Measurements from ENCODE around the gene THSD4.

The THSD4 gene

DNA sequence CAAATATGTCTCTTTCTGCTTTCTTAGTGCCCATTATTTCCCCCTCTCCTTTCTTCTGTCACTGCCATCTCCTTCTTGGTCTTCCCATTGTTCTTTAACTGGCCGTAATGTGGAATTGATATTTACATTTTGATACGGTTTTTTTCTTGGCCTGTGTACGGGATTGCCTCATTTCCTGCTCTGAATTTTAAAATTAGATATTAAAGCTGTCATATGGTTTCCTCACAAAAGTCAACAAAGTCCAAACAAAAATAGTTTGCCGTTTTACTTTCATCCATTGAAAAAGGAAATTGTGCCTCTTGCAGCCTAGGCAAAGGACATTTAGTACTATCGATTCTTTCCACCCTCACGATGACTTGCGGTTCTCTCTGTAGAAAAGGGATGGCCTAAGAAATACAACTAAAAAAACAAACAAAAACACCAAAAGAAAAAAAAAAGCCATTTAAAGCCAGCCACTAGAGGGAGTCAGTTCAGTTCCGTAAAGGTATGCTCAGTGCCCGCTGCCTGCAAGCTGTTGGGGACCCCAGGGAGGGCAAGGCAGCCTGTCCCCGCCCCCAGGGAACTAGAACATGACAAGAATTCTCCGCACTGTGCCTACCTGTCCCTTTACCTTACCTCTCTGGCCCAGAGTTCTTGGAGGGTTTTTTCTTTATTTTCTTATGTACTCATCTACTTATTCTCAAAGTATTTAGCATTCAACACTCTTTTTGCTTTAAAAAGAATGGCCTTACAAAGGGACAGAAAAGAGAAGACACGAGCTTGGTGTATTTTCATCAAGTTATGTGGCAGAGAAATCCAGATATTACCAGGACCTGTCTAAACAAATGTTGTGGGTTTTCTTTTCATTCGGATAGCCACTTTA lies 665.1 kb downstream of the THSD4 start:
- H3K9me3 ChIP-seq (ENCODE audit: control insufficient read depth, low read length), result no peaks in the 10 kb centered on the region
- peaks cover 8% of the 10 kb centered on the region for H3K4me1 ChIP-seq (ENCODE audit: control insufficient read depth, insufficient read depth, low read length)
- peak overlapping the region; percentile 59 for H3K9ac ChIP-seq (ENCODE audit: low read length)
- DNase-seq (ENCODE audit: low read depth), result peak; percentile 85
- peak overlapping the region; percentile 25 for H3K4me3 ChIP-seq (ENCODE audit: low read length)
- no peaks in the 10 kb centered on the region for H3K27me3 ChIP-seq (replicated peaks; ENCODE audit: control insufficient read depth, insufficient read depth, low read length)
- H3K36me3 ChIP-seq (ENCODE audit: control insufficient read depth, insufficient read depth, low read length, severe bottlenecking), result no peaks in the 10 kb centered on the region

DNA sequence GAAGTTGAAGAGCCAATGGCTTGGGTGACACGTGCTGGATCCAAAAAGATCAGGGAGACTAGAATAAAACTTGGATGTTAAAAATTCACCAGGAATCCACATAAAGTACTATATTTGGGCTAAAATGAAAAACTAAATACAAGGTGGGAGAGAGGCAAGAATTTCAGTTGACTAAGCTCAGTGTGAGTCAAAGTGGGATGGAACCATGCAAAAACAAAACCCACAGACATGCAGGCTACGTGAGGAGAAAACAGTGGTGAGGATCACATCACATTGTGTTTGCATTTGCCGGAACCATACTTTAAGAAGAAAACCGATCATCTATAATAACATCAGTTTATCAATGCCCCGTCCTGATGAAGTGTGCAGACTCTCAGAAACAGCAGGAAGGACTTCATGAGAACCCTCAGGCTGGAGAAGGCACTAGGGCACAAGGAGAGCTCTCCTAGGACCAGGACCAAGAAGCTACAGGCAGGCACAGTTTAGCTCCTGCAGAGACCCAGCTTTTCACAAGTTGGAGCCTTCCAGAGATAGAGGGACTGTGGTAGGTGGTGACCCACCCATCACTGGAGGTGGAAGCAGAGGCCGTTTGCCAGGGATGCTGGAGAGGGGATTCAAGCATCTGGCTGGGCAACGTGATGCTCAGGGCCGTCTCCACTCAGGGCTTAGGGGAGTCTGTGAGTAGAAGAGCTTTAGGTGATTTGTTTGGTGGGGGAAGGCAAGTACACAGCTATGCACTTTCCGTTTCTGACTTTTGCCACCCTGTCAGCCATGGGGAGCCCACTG lies 666.1 kb downstream of the THSD4 start:
- H3K9me3 ChIP-seq (ENCODE audit: control insufficient read depth, low read length), result no peaks in the 10 kb centered on the region
- H3K4me1 ChIP-seq (ENCODE audit: control insufficient read depth, insufficient read depth, low read length), result peaks cover 8% of the 10 kb centered on the region
- H3K4me3 ChIP-seq (ENCODE audit: low read length), result no peak overlapping the region
- no peaks in the 10 kb centered on the region for H3K27me3 ChIP-seq (replicated peaks; ENCODE audit: control insufficient read depth, insufficient read depth, low read length)
- no peak overlapping the region for H3K9ac ChIP-seq (ENCODE audit: low read length)
- H3K36me3 ChIP-seq (ENCODE audit: control insufficient read depth, insufficient read depth, low read length, severe bottlenecking), result no peaks in the 10 kb centered on the region
- peak; percentile 37 for DNase-seq (ENCODE audit: low read depth)

DNA sequence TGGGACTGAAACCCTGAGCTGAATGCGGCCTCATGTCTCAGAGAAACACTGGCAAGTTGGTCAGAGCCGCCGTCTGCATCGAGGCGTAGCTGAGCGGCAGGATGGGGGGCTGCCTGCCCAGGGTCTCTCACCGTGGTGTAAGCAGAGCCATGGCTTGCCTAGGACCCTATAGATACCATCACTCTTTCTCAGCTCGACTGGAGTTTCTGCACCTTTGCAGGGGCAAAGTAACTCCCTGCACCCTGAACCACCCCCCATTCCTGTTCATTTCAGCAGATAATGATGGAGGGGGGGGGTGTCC lies 666.6 kb downstream of the THSD4 start:
- no peak overlapping the region for H3K9ac ChIP-seq (ENCODE audit: low read length)
- peaks cover 8% of the 10 kb centered on the region for H3K4me1 ChIP-seq (ENCODE audit: control insufficient read depth, insufficient read depth, low read length)
- no peaks in the 10 kb centered on the region for H3K27me3 ChIP-seq (replicated peaks; ENCODE audit: control insufficient read depth, insufficient read depth, low read length)
- no peaks in the 10 kb centered on the region for H3K36me3 ChIP-seq (ENCODE audit: control insufficient read depth, insufficient read depth, low read length, severe bottlenecking)
- H3K9me3 ChIP-seq (ENCODE audit: control insufficient read depth, low read length), result no peaks in the 10 kb centered on the region
- DNase-seq (ENCODE audit: low read depth), result no peak
- no peak overlapping the region for H3K4me3 ChIP-seq (ENCODE audit: low read length)

DNA sequence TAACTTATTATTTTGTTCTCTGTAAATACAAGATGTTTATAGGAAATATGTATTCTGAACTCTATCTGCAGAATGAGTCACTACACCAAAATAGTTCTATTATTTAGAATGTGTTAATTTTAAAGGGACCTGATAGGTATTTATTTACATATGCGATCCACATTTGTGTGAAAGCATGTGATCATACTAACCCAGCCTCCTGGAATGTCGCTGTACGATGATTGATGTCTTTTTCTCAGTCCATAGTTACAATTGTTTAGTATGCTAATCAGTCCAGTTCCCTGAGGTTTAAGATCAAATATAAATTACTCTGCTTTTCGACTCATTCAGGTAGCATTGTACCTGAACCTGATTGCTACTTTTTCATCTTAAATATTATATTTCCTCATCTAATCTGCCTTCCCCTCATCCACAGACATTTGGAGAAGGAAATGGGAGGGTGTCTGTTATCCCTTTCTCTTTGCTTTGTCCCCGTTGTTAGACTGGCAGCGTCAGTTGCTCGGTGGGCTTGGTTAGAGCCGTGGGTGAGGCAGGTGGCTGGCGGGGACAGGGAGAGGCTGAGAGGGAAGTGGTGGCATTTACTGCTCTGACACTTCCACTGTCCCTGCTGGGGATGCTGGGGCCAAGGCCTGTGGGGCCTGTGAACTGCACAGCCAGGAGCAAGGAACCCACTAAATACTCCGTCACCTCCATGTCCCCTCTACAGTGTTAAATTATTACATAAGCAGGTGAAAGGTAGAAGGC lies 667.3 kb downstream of the THSD4 start:
- DNase-seq (ENCODE audit: low read depth), result no peak
- no peak overlapping the region for H3K4me3 ChIP-seq (ENCODE audit: low read length)
- no peaks in the 10 kb centered on the region for H3K27me3 ChIP-seq (replicated peaks; ENCODE audit: control insufficient read depth, insufficient read depth, low read length)
- H3K9me3 ChIP-seq (ENCODE audit: control insufficient read depth, low read length), result no peaks in the 10 kb centered on the region
- H3K4me1 ChIP-seq (ENCODE audit: control insufficient read depth, insufficient read depth, low read length), result peaks cover 8% of the 10 kb centered on the region
- H3K9ac ChIP-seq (ENCODE audit: low read length), result no peak overlapping the region
- no peaks in the 10 kb centered on the region for H3K36me3 ChIP-seq (ENCODE audit: control insufficient read depth, insufficient read depth, low read length, severe bottlenecking)

DNA sequence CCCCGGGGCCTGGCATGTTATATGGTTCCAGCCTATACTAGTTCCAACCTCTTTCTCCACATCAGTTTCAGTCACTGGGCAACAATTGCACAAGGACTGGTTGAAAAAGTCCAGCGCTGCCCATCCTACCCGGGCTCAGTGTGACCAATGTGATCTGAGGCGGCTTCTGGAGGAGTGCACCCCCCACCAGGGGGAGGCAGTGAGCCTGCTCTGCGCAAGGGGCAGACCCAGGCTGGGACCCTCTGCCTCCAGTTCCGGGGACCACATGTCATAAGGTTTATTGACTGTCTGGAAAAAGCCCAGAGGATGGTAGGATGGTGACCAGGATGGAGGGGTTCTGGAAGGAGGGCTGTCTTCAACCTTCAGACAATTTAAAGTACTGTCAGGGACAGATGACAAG lies 669.4 kb downstream of the THSD4 start:
- H3K4me3 ChIP-seq (ENCODE audit: low read length), result no peak overlapping the region
- H3K36me3 ChIP-seq (ENCODE audit: control insufficient read depth, insufficient read depth, low read length, severe bottlenecking), result no peaks in the 10 kb centered on the region
- H3K27me3 ChIP-seq (replicated peaks; ENCODE audit: control insufficient read depth, insufficient read depth, low read length), result peaks cover 3% of the 10 kb centered on the region
- H3K9ac ChIP-seq (ENCODE audit: low read length), result no peak overlapping the region
- no peaks in the 10 kb centered on the region for H3K9me3 ChIP-seq (ENCODE audit: control insufficient read depth, low read length)
- peaks cover 8% of the 10 kb centered on the region for H3K4me1 ChIP-seq (ENCODE audit: control insufficient read depth, insufficient read depth, low read length)
- no peak for DNase-seq (ENCODE audit: low read depth)

DNA sequence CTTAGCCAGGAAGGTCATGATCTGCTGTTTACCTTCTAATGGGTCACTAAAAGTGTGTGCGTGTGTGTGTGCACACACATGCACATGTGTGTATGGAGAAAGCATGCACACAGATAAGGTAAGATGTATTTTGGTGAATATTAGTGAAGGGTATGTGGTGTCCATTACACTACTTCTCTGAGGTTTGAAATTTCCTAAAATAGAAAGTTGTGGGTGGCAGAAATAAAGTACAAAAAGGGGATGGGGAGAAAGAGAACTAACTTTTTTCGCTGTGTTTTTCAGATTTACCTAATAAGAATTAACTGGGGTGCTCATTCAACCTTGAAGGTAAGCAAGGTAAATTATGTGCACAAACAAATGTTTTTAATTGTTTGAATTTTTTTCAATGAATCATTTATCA lies 670.7 kb downstream of the THSD4 start:
- Histone ChIP-seq H3K9me3 (ENCODE audit: control insufficient read depth, low read length) (no peaks in the 10 kb centered on the region), H3K36me3 (ENCODE audit: control insufficient read depth, insufficient read depth, low read length, severe bottlenecking) (no peaks in the 10 kb centered on the region), H3K27me3 (replicated peaks; ENCODE audit: control insufficient read depth, insufficient read depth, low read length) (peaks cover 3% of the 10 kb centered on the region), H3K9ac (ENCODE audit: low read length) (no peak overlapping the region), H3K4me3 (ENCODE audit: low read length) (no peak overlapping the region), H3K4me1 (ENCODE audit: control insufficient read depth, insufficient read depth, low read length) (no peaks in the 10 kb centered on the region)
- DNase-seq (ENCODE audit: low read depth), result no peak

DNA sequence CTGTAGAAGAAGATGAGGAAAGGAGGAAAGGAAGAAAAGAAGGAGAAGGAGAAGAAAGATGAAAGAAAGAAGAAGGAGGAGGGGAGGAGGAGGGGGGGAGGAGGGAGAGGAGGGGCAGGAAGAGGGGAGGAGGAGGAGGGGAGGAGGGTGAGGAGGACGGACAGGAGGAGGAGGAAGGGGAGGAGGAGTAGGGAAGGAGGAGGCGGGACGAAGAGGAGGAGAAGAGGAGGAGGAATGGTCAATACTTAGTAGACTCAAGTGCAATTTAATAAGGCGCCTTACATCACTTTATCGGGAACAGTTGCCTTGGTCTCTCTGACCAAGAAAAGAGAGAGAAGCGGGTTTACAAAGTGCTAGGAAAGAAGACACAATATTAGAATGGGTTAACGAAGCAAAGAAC lies 671.4 kb downstream of the THSD4 start:
- DNase-seq (ENCODE audit: low read depth), result no peak
- H3K27me3 ChIP-seq (replicated peaks; ENCODE audit: control insufficient read depth, insufficient read depth, low read length), result peaks cover 3% of the 10 kb centered on the region
- H3K36me3 ChIP-seq (ENCODE audit: control insufficient read depth, insufficient read depth, low read length, severe bottlenecking), result no peaks in the 10 kb centered on the region
- no peaks in the 10 kb centered on the region for H3K9me3 ChIP-seq (ENCODE audit: control insufficient read depth, low read length)
- no peak overlapping the region for H3K4me3 ChIP-seq (ENCODE audit: low read length)
- no peak overlapping the region for H3K9ac ChIP-seq (ENCODE audit: low read length)
- no peaks in the 10 kb centered on the region for H3K4me1 ChIP-seq (ENCODE audit: control insufficient read depth, insufficient read depth, low read length)

DNA sequence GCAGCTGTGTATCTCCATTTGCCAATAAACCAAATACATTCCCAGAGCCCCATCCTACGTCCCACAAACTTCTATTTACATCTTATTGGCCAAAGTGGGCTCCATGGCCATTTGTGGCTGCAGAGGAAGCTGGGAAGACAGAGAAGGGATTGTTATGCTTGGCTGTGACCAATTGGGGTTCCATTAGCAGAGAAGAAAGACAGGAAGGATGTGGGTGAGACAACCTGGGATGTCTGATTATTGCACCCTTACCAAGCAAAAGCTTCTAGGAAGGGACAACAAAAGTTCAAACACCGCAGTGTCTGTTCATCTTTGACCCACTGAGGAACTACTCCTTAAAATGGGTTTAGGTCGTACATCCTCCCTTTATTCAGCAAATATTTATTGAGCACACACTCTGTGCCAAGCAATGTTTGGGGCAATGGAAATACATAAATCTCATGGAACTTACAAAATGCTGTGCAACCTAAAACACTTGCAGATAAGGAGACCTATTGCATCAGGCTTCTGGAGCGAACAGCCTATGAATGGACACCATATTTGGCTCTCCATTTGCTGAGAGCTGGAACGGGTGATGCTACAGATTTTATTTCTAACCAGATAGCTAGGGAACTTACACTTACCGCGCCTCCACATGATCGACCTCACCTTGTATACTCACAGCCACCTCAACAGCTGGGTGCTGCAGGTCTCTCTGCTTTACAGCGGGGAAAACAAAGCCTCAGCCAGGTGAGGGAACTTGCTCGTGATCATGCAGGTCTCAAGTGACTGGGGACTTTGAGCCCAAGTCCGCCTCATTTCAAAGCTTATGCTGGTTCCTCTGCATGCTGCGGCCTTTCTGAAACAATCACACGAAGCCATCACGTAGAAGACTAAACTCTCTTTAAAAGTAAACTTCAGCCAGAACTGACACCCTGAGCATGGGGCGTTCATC lies 673.6 kb downstream of the THSD4 start:
- Histone ChIP-seq H3K4me3 (ENCODE audit: low read length) (no peak overlapping the region), H3K27me3 (replicated peaks; ENCODE audit: control insufficient read depth, insufficient read depth, low read length) (peaks cover 3% of the 10 kb centered on the region), H3K9ac (ENCODE audit: low read length) (no peak overlapping the region), H3K4me1 (ENCODE audit: control insufficient read depth, insufficient read depth, low read length) (peaks cover 2% of the 10 kb centered on the region), H3K9me3 (ENCODE audit: control insufficient read depth, low read length) (no peaks in the 10 kb centered on the region), H3K36me3 (ENCODE audit: control insufficient read depth, insufficient read depth, low read length, severe bottlenecking) (no peaks in the 10 kb centered on the region)
- no peak for DNase-seq (ENCODE audit: low read depth)

DNA sequence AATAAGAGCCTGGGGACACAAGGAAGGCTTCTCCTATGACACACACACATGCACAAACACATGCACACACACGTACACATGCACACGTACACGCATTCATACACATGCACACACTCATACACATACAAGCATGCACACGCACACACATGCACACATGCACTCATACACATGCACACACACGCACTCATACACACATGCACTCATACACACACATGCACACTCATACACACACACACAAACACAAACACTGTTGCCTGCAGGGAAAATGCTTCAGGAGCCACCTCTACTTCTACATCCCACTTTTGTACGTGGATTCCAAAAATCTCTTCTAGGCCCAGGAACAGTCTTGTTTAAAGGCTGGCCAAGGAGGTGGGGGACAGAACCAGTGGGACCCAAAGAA lies 674.3 kb downstream of the THSD4 start:
- Histone ChIP-seq H3K27me3 (replicated peaks; ENCODE audit: control insufficient read depth, insufficient read depth, low read length) (peaks cover 3% of the 10 kb centered on the region), H3K36me3 (ENCODE audit: control insufficient read depth, insufficient read depth, low read length, severe bottlenecking) (no peaks in the 10 kb centered on the region), H3K9ac (ENCODE audit: low read length) (no peak overlapping the region), H3K9me3 (ENCODE audit: control insufficient read depth, low read length) (no peaks in the 10 kb centered on the region), H3K4me3 (ENCODE audit: low read length) (no peak overlapping the region), H3K4me1 (ENCODE audit: control insufficient read depth, insufficient read depth, low read length) (peaks cover 2% of the 10 kb centered on the region)
- DNase-seq (ENCODE audit: low read depth), result no peak

DNA sequence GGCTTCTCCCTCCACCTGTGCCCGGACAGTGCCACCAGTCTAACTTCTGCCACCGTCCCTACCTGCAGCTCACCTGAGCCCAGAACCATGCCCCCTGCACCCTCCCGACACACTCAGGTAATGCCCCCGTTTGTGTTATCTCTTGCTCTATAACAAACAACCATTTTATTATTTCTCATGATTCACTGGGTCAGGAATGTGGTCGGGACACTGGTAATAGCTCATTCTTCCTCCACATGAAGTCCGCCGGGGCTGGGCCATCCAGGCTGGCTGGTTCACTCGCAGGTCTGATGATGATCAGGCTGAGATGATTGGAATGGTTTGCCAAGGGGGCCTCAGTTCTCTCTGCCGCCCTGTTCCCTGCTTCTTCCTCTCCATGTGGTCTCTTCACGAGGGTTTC lies 674.8 kb downstream of the THSD4 start:
- Histone ChIP-seq H3K4me3 (ENCODE audit: low read length) (no peak overlapping the region), H3K4me1 (ENCODE audit: control insufficient read depth, insufficient read depth, low read length) (peaks cover 2% of the 10 kb centered on the region), H3K36me3 (ENCODE audit: control insufficient read depth, insufficient read depth, low read length, severe bottlenecking) (no peaks in the 10 kb centered on the region), H3K9me3 (ENCODE audit: control insufficient read depth, low read length) (no peaks in the 10 kb centered on the region), H3K27me3 (replicated peaks; ENCODE audit: control insufficient read depth, insufficient read depth, low read length) (peaks cover 3% of the 10 kb centered on the region), H3K9ac (ENCODE audit: low read length) (no peak overlapping the region)
- no peak for DNase-seq (ENCODE audit: low read depth)

Data from adipocyte (in vitro differentiated cells).